Ishikawa (cell line): ENCODE results near the gene PRELID2.

Experiments
- CEBPB ChIP-seq: IDR thresholded peaks from 2 replicates; pipeline ENCODE4 v1.6.1; 2012
- CREB1 ChIP-seq: IDR thresholded peaks from 2 replicates; pipeline ENCODE4 v1.6.1; 2012; ENCODE audit warnings: low read depth
- EGR1 ChIP-seq: IDR thresholded peaks from 2 replicates; pipeline ENCODE4 v1.6.1; 2012
- EP300 ChIP-seq: IDR thresholded peaks from 2 replicates; pipeline ENCODE4 v1.6.1; 2012; ENCODE audit warnings: borderline replicate concordance
- FOXM1 ChIP-seq: IDR thresholded peaks from 2 replicates; pipeline ENCODE4 v1.6.1; 2012; ENCODE audit warnings: low read depth, borderline replicate concordance
- NFIC ChIP-seq: IDR thresholded peaks from 2 replicates; pipeline ENCODE4 v1.6.1; 2012
- RAD21 ChIP-seq: IDR thresholded peaks from 2 replicates; pipeline ENCODE4 v1.6.1; 2012; ENCODE audit warnings: low read depth
- REST ChIP-seq: IDR thresholded peaks from 2 replicates; pipeline ENCODE4 v1.6.1; 2012; ENCODE audit warnings: low read depth, mild to moderate bottlenecking
- TAF1 ChIP-seq: IDR thresholded peaks from 2 replicates; pipeline ENCODE4 v1.6.1; 2012; ENCODE audit warnings: low read depth, mild to moderate bottlenecking
- TCF12 ChIP-seq: IDR thresholded peaks from 2 replicates; pipeline ENCODE4 v1.6.1; 2012; ENCODE audit warnings: low read depth
- TEAD4 ChIP-seq: IDR thresholded peaks from 2 replicates; pipeline ENCODE4 v1.6.1; 2012
- USF1 ChIP-seq: IDR thresholded peaks from 2 replicates; pipeline ENCODE4 v1.6.1; 2012
- YY1 ChIP-seq: IDR thresholded peaks from 2 replicates; pipeline ENCODE4 v1.6.1; 2012; ENCODE audit warnings: low read depth
- ZBTB7A ChIP-seq: IDR thresholded peaks from 2 replicates; pipeline ENCODE4 v1.6.1; 2012; ENCODE audit warnings: low read depth
- TF ChIP-seq, protein P1 (sequence below): IDR thresholded peaks from 2 replicates; pipeline ENCODE4 v1.6.1; 2012

Gene PRELID2

GRCh38 chr5:145797336-145797735, 37.8 kb downstream of the PRELID2 start:
- no peak for TF ChIP-seq ZBTB7A
- TF ChIP-seq CEBPB = no peak
- no peak for TF ChIP-seq TCF12
- TF ChIP-seq REST = no peak
- no peak for TF ChIP-seq EP300
- TF ChIP-seq, protein P1, sequence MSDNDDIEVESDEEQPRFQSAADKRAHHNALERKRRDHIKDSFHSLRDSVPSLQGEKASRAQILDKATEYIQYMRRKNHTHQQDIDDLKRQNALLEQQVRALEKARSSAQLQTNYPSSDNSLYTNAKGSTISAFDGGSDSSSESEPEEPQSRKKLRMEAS = no peak
- no peak for TF ChIP-seq FOXM1
- no peak for TF ChIP-seq TAF1
- no peak for TF ChIP-seq USF1
- TF ChIP-seq YY1 = no peak
- no peak for TF ChIP-seq NFIC
- no peak for TF ChIP-seq TEAD4
- TF ChIP-seq CREB1 = no peak
- no peak for TF ChIP-seq RAD21
- TF ChIP-seq EGR1 = no peak

DNA sequence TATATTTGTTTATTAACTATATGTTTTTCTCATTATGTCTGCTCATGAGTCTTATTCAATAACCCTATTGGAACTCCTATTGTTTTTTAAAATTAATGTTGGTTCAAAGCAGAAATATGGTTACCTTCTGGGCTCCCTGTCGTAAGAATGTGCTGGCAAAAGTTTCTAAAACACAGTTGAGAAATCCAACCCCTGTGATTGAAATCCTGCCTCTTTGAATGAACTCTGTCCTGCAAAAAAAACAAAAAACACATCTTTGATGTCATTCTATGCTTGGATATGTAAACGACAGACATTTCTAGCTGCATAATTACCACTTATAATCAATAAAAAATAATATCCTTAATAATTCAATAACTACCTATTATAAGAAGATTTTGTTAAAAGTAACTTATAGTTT, 38.8 kb downstream of the PRELID2 start:
- no peak for TF ChIP-seq YY1
- TF ChIP-seq CREB1 = no peak
- no peak for TF ChIP-seq USF1
- TF ChIP-seq TCF12 = no peak
- TF ChIP-seq, protein P1 = no peak
- TF ChIP-seq TAF1 = no peak
- TF ChIP-seq REST = no peak
- TF ChIP-seq NFIC = no peak
- no peak for TF ChIP-seq RAD21
- no peak for TF ChIP-seq CEBPB
- no peak for TF ChIP-seq EGR1
- no peak for TF ChIP-seq ZBTB7A
- TF ChIP-seq FOXM1 = no peak
- TF ChIP-seq EP300 = no peak
- no peak for TF ChIP-seq TEAD4

DNA sequence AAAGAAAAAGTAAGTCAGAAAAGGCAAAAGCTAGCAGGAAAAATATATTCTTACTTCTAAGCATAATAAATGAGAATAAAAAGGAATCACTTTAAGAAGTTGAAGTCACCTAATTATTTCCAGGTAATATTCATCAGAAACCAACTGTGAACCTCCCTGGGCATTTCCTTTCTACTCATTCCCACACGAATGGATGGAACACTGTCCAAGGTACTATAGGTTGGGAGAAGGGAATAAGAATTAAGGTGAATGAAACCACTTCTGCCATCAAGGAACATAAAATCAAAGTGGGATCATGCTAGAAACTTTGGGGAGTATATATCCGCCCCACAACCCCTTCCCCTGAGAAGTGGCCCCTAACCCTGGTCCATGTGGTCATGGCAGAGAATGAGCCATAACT, 41.6 kb downstream of the PRELID2 start:
- TF ChIP-seq REST (peak; percentile 76), ZBTB7A (no peak), NFIC (no peak), YY1 (no peak), FOXM1 (no peak), TAF1 (no peak), CREB1 (no peak), TCF12 (no peak)

DNA sequence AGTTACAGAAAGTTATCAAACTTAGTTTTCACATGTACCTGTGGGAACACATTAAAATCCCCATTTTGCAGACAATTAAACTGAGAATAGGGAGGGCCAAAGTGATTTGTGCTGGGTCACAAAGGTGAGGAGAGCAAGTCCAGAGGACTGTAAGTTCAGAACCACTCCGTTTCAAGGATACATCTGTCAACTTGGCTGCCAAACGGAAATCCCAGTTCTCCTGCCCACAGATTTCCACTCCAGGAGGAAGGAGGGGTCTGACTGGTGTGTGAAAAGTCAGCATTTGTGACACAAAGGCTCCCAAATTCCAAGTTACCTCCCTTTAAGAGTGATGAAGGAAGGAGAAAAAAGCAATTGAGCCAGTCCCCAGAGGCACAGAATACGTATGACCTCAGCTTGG, 42.3 kb downstream of the PRELID2 start:
- TF ChIP-seq, protein P1 = no peak
- TF ChIP-seq CREB1 (no peak), TEAD4 (no peak), EGR1 (no peak), USF1 (no peak), FOXM1 (no peak), TAF1 (no peak), ZBTB7A (no peak), REST (no peak), NFIC (no peak), RAD21 (no peak), TCF12 (no peak), EP300 (no peak)
